GM12865 (cell line): Measurements from ENCODE around the gene MYOM3.

Source experiments
- DNase-seq: peaks from one replicate; pipeline ENCODE4 v3.0.0; 2010; ENCODE audit warnings: low read depth
- H3K4me3 ChIP-seq: 2 replicates; pipeline ENCODE4 v1.5.1; 2011; ENCODE audit warnings: mild to moderate bottlenecking, low read depth, low read length, control low read depth
- CTCF ChIP-seq: IDR thresholded peaks from 2 replicates; pipeline ENCODE4 v1.5.1; 2011; ENCODE audit warnings: low read length, control low read depth, low read depth, inconsistent platforms; ENCODE audit not compliant: insufficient read depth; ENCODE audit errors: missing control alignments

The MYOM3 gene

GRCh38 chr1:24117132-24117531 is 5.2 kb upstream of the MYOM3 start:
- no peak for DNase-seq
- no peak overlapping the region for H3K4me3 ChIP-seq
- no peak for TF ChIP-seq CTCF

- no peak overlapping the region for H3K4me3 ChIP-seq
- no peak for TF ChIP-seq CTCF
- DNase-seq: no peak
Observed at GRCh38 chr1:24114753-24115152, 2.8 kb upstream of the MYOM3 start.

- no peak for TF ChIP-seq CTCF
Observed at GRCh38 chr1:24113641-24114033, 1.7 kb upstream of the MYOM3 start.

GRCh38 chr1:24111262-24111995 is 506 bp downstream of the MYOM3 start:
- no peak overlapping the region for H3K4me3 ChIP-seq
- no peak for TF ChIP-seq CTCF

More at GRCh38 chr1:24113641-24114033, 1.7 kb upstream of the MYOM3 start:
- no peak for DNase-seq
- H3K4me3 ChIP-seq: no peak overlapping the region

GRCh38 chr1:24110642-24111261 is 1.2 kb downstream of the MYOM3 start:
- H3K4me3 ChIP-seq: no peak overlapping the region
- no peak for TF ChIP-seq CTCF
- no peak for DNase-seq

More at GRCh38 chr1:24111262-24111995, 506 bp downstream of the MYOM3 start:
- no peak for DNase-seq

GRCh38 chr1:24109686-24110475 is 2.1 kb downstream of the MYOM3 start:
- DNase-seq: no peak
- H3K4me3 ChIP-seq: no peak overlapping the region
- TF ChIP-seq CTCF: no peak
